ENCODE results near the gene TRMT13.
"Not testable (repeated sequence)": the region's sequence is repeated elsewhere in the genome, so short reads cannot be mapped to it uniquely, and the experiment has no call there.

Gene TRMT13

DNA sequence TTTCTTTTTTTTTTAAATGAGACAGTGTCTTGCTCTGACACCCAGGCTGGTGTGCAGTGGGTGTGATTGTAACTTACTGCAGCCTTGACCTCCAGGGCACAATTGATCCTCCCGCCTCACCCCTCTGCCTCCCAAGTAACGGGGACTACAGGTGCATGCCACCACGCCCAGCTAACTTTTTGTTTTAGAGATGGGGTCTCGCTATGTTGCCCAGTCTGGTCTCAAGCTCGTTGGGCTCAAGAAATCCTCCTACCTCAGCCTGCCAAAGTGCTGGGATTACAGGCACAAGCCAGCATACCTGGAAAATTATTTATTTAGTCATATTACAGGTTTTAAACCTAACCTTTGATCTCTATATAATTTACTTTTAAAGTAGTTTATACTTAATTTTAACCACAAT, 31.7 kb downstream of the TRMT13 start:
- no peak for DNase-seq

DNA sequence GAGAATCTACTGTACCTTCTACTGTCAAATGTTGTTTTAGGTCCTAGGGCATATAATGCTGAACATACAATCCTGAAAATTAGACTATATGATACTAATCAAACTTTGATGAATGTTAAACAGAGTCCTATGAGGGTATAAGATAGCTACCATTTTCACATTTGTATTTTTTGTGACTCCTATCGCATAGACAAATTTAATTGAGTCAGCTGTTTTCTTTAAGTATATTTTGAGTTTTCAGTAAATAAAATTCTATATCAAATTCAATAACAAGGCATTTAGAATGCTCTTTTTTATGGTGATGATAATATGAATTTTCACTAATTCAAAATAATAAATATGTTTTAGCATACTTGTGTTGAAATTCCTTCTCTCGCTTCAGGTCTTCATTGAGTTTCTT, 35.1 kb downstream of the TRMT13 start:
- no peak for DNase-seq

DNA sequence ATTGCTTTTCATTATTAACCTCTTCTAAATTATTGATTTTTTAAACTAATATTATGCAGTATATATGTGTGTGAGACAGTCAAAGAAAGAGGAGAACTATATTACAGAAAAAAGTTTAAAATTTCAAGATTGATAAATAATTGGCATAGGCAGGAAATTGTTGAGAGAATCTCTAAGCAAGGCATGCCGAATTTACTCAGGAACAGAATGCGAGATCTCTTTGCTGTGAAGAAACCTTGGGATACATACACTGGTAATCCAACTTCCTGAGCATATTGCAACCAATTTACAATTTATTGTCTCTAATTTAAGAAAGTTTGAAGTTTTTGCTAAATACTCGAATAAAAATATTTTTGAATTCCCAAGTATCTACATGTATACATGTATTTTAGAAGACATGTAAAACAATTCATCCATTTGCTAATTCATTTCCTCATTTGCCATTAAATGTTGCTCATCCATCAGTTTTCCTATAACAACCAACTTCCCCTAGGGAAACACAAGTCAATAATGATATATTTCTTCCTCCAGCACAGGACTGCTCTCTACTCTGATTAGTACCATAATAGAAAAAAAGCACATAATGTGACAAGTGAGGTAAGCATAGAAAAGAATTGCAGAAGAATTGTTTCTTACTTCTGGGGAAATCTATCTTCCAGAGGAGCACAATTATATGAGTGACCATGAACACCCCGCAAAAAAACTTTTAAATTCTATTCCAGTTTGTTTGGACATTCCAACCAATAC, 44.5 kb downstream of the TRMT13 start:
- DNase-seq: peak in 1 of 4 experiments; percentile 3

DNA sequence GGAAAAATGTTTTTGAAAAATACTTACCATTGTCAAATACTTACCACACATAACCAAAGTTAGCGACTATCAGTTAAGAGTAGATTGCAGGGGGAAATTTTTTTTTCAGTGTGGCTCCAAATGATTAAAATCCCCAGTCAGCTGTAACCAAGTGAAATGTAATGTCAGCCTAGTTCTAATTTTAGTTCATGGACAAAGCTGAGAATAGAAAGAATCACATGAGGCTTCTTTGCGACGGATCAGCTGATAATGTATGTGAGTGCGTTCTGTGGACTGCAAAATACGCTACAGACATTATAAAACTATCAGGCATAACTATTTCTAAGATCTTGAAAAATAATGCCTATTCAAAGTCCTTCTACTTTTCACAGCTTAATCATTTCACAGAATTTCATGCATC, 45.1 kb downstream of the TRMT13 start, which contains the start of gene LRRC39:
TSS of gene LRRC39 (minus strand) at position 166 of the 400 bp plus-strand sequence. CDS start 9,740 bp downstream, outside the sequence.
- DNase-seq: peak in 1 of 4 experiments; percentile 4

GRCh38 chr1:100183370-100183769, 50.4 kb downstream of the TRMT13 start:
- no peak for DNase-seq

DNA sequence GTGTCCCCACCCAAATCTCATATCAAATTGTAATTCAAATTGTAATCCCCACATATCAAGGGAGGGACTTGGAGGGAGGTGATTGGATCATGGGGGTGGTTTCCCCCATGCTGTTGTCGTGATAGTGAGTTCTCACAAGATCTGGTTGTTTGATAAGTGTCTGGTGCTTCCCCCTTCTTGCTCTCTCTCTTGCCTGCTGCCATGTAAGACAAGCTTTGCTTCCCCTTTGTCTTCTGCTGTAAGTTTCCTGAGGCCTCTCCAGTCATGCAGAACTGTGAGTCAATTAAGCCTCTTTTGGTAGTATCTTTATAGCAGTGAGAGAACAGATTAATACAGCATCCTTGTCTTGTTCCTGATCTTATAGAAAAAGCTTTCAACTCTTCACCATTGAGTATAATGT, 51.6 kb downstream of the TRMT13 start:
- DNase-seq: peak in 3 of 4 experiments; percentile 7 to 9 (median 7)

DNA sequence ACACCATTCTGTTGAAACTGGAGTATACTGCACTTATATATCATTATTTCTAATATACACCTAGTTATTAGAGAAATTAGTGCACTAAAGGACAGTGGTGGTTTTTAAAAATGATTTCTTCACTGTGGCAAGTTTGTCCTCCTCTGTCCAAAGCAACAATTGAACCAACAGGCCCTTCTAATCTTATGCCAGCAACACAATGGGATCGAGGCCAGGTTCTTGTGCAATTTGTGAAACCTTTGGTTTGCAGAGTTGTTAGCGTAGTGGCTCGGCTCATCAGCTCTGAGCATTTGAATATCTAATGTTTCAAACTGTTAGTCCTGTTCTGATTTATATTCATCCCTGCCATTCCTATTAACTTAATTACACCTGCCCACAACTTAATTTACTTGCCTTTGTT, 54.9 kb downstream of the TRMT13 start:
- DNase-seq: no peak

DNA sequence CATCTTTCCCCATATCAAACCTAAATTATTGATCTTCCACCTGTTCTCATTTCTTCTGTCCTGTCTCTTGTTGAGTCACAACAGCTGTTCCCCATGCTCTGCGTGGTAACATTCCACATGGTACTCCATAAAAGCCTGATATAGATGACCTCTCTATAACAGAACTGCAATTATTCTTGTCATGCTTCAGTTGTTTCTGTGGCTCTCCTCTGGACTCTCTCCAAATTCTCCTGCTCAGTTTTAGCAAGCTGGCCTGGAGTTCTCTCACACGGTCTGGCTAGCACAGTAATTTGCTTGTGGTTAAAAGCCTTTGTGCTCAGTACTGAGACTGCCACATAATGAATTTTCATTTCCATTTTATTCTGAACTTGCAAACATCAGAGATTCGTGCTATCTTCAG, 55.7 kb downstream of the TRMT13 start:
- DNase-seq: no peak

GRCh38 chr1:100198596-100198995, 65.6 kb downstream of the TRMT13 start:
- no peak for DNase-seq

DNA sequence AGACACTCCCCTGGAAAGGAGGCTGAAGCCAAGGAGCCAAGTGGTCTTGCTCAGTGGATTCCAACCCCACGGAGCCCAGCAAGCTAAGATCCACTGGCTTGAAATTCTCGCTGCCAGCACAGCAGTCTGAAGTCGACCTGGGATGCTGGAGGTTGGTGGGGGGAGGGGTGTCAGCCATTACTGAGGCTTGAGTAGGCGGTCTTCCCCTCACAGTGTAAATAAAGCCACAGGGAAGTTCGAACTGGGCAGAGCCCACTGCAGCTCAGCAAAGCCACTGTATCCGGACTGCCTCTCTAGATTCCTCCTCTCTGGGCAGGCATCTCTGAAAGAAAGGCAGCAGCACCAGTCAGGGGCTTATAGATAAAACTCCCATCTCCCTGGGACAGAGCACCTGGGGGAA, 67.1 kb downstream of the TRMT13 start:
- not testable (repeated sequence) for DNase-seq
